Central memory CD4-positive, alpha-beta T cell (primary cell): ENCODE measurements around the gene CHD2.

ENCODE experiments used
- DNase-seq: peaks from one replicate; pipeline ENCODE4 v3.0.0; 2022

Gene CHD2

GRCh38 chr15:92963794-92964193, 63.7 kb downstream of the CHD2 start:
- no peak for DNase-seq

- DNase-seq, result no peak
Observed at GRCh38 chr15:92968926-92969651, 69.0 kb downstream of the CHD2 start.

DNA sequence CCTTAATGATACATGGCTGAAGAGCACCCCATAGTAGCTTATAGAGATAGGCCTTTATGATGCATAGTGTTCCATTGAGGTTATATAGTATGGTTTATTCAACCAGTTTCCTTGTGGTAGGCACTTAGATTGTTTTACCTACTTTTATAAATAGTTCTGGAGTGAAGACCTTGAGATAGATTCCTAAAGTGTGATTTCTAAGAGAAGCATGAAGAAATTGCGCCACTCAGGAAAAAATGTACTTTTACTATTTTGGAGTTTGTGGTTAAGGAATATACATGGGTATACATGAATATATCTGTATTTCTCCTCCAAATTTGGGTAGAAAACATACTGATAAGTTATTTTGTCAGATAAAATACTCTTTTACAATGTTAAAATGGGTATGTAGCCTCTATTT, 70.5 kb downstream of the CHD2 start:
- DNase-seq, result no peak

DNA sequence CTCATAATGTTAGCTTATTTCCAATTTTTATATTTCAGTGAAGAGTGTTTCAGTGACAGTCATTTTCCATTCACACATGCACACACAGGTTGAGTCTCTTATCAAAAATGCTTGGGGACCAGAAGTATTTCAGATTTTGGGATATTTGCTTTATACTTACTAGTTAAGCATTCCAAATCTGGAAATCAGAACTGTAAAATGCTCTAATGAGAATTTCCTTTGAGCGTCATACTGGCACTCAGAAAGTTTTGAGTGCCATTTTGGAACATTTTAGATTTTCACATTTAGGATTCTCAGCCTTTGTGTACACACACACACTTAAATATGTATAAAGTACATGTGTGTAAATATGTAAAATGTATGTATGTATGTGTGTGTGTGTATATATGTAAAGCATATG, 71.0 kb downstream of the CHD2 start:
- DNase-seq, result no peak

DNA sequence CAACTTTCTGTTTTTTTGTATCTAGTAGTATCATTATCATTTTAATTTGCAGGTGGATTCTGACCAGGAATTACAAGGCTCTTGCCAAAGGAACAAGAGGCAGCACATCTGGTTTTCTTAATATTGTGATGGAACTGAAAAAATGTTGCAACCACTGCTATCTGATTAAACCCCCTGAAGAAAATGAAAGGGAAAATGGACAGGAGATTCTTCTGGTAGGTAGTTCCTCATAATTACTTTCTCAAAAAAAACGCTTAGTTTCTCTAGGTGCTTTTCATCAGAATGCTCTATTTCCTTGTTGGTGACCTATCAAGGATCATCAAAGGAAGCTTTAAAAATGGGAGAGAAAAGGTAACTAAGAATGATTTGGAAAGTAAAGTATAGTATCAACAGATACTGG, 71.6 kb downstream of the CHD2 start:
- no peak for DNase-seq

DNA sequence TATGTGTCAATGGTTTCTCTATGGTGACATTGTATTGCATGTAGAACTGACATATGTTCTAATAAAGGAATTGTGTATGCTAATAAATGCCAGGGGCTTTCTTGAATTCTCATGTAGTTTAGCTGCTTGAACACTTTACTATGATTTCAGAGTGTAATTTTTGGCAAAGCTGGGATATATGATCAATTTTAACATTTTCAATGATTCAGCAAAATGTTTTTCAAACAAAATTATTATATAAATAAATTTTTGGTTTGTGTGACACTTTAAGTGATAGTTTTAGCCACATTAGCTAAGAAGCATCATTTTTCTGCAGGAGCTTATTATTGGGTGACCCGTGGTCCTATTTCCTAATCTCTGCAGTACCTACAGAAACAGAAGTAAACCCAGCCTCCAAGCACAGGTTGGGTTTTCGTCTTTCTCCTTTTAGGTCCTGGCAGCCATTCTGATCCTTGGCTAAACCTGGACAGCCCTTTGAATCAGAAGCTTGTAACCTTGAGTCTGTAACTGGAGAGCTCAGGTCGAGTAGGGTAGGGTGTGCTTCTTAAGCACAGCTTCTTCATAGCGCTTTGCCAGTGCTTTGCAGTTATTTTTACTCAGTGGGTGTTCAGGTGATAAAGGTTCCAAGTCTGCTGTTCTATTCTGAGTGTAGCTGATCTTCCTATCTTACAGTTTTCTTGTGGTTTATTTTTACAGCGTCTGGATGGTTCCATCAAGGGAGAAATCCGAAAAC, 74.2 kb downstream of the CHD2 start:
- no peak for DNase-seq

- DNase-seq, result no peak
Observed at GRCh38 chr15:92979011-92979701, 79.0 kb downstream of the CHD2 start.

DNA sequence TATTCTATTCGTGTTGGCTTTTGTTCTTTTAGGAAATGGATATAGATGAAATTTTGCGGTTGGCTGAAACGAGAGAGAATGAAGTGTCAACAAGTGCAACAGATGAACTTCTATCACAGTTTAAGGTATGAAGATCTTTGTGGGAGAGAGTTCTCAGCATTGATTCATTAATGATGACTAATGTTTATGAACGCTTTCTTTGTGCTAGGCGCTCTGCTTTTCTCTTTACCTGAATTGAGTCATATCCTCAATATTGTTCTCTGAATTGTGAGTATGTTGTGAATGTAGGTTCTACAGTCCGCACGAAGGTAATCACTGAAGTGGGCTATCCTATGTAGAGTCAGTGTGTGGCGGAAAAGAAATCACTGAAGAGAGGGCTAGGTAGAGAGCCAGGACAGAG, 81.2 kb downstream of the CHD2 start:
- DNase-seq, result no peak

- DNase-seq, result no peak
Observed at GRCh38 chr15:92984161-92984560, 84.0 kb downstream of the CHD2 start.

GRCh38 chr15:92989470-92989869, 89.3 kb downstream of the CHD2 start:
- DNase-seq, result no peak

DNA sequence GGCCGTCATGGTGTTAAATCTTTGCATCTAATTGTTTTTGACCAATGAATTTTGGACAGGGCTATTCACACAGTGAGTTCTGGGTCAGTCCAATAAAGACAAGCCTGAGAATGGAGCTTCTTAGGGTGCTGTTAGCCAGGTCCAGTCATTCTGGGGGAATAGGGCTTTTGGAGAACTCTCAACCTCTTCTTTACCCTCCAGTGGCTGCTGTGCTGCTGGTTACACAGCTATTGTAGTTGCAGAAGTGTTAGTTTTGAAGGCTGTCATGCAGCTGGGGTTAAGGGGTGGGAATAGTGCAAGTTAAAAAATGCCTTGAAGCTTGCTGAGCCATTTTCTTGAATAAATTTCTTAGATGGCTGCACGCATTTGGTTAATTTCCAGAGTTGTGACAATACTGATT, 89.9 kb downstream of the CHD2 start:
- DNase-seq, result no peak

DNA sequence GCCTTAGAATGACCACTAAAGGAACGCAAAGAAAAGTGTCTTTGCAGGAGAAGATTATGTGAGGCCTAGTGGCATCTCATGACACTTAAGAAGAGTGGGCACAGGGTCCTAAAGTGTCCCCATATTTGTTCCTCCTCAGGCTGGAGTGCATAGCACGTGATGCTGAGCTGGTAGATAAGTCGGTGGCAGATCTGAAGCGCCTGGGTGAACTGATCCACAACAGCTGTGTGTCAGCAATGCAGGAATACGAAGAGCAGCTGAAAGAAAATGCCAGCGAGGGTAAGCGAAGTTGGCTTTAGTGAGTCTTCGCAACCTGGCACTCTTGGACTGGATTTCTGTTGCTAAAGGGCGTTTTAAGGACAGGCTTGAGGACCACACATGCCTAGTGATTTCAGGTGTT, 92.6 kb downstream of the CHD2 start:
- no peak for DNase-seq

GRCh38 chr15:92997821-92998220, 97.7 kb downstream of the CHD2 start:
- no peak for DNase-seq

DNA sequence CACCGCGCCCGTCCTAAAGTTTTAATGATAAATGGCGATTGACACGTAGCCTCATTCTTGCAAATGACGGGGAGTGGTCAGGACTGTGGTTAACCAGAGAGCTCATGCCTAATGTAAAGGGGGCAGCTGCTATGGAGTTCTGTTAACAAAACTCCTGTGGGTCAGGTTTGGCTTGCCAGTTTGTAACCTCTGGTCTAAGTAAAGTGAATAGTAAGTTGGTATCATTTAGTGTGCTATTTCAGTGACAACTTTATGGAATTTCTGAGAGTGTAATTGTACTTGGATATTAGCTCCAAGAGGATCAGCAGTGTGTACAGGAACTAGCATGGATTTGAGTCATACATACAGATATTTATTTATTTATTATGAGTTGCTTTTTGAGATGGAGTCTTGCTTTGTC, 101.0 kb downstream of the CHD2 start:
- DNase-seq, result no peak

GRCh38 chr15:93001881-93002280, 101.8 kb downstream of the CHD2 start:
- DNase-seq, result no peak

DNA sequence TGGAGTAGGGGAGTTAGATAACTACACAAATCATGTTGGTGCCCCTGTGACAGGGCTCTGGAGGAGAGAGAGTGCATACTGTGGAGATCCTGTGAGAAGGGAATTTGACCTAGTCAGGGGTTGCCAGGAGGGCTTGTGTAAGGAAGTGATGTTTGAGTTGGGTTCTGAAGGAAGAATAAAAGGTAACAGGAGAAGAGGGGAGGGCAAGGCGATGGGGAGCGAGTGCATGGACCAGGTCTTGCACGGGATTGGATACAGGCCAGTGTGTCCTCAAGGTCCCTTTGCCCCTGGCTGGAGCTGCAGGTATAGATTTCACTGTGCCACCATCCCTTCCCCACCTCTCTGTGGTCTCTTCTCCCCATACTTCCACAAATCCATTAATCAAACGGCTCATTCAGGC, 105.0 kb downstream of the CHD2 start:
- DNase-seq, result no peak

GRCh38 chr15:93007994-93008393, 107.9 kb downstream of the CHD2 start:
- no peak for DNase-seq

DNA sequence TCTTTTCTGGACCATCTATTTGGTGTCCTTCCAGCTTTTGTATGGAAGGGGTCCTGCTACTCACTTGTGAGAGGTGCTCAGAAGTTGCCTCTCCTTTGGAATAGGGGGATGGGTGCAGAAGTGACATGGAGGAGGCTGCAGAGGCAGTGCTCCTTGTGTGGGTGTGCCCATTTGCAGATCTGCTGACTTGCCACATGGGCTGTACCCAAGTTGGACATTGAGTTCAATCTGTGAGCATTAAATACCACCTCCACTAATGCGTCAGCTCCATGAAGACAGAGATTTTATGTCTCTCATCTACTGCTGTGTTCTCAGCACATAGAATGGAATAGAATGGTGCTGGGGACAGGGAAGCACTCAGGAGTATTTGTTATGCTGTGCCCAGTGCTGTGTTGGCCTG, 112.7 kb downstream of the CHD2 start:
- DNase-seq, result no peak

DNA sequence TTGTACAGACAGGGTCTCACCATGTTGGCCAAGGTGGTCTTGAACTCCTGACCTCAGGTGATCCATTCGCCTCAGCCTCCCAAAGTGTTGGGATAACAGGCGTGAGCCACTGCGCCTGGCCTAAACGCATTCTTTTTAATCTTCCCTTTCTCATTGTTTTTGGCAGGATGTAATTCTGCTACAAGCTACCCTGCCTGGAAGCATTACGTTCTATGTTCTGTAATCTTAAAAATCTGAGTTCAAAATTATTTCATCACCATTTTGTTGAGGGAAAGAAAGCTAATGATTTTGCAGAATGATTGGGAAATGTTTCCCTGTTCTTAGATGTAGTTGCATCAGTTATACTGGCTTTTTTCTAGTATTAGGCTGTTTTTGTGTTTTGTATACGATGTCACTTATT, 117.4 kb downstream of the CHD2 start:
- no peak for DNase-seq

DNA sequence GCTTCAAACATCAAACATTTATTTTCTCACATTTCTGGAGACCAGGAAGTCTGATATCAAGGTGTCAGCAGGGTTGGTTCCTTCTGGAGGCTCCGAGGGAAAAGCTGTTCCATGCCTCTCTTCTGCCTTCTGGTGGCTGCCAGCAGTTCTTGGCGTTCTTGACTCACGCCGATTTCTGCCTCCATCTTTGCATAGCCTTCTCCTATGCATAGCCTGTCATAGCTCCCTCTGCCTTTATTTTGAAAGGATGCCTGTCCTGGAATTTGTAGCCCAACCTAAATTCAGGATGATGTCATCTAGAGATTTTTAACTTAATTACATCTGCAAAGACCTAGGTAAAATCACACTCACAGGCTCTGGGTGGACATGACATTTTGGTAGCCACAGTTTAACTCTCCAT, 118.5 kb downstream of the CHD2 start:
- no peak for DNase-seq

DNA sequence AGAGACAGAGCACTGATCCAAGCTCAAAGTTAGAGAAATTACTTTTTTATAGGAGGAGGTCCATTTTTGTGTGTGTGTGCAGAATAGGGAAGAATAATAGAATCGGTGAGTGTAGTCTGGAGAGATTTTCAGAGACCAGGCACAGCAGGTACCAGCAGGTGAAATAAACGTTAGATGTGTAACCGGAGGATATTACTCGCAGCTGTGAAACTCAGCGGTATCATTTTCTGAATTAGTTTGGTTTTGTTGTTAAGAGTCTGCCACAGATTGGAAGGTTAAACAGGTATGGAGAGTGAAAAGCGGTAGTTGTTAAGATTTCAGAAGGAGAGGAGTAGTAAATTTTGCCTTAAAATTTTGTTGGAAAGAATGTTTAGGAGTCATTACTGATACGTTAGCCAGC, 119.0 kb downstream of the CHD2 start:
- DNase-seq, result no peak

- no peak for DNase-seq
Observed at GRCh38 chr15:93019971-93020370, 119.8 kb downstream of the CHD2 start.

DNA sequence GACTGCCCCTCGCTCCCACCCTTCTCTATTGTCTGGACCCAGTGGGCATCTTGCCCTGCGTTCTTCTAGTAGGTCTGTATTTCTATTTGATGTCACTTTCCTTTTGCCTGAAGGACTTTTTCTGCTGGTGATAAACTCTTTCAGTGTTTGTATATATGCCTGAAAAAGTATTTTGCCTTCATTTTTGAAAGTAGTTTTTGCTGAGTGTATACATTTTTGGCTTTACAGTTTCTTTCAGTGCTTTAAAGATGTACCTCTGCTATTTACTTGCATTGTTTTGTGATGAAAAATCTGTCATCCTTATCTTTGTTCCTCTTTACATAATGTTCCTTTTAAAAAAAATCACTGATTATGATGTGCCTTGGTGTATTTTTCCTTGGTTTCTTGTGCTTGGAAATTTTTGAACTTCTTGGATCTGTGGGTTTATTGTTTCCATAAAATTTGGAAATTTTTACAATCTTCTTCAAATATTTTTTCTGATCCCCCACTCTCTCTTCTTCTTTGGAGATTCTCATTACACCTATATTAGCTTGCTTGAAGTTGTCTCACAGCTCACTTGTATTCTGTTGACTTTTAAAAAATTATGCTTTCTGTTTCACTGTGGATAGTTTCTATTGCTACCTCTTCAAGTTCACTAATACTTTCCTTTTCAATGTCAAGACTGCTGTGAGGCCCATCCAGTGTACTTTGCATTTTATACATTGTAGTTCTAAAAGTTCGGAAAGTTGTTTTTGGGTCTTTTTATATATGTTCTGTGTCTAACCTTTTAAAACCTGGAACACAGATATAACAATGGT, 121.0 kb downstream of the CHD2 start:
- DNase-seq, result no peak
